NCI-H460 (cell line): ENCODE data around the gene PRDM16. TPM values are rescaled to one million over a fixed set of nuclear protein-coding genes. Genes with fewer than 3 reads are reported as not detected.

Experiments used
- DNase-seq: peaks from one replicate; pipeline ENCODE4 v3.0.0-alpha.2; 2016; ENCODE audit warnings: low read depth; ENCODE audit errors: extremely low read depth
- total RNA-seq: library from RNA; depleted of rRNA; stranded (reverse); fragments of >200 nt; shearing (Covaris generic); gene quantifications from 2 replicates; pipeline ENCODE4 v1.2.3, GENCODE V29; 2014

The PRDM16 gene
- total RNA-seq, 1 experiment from 2014 or later: 2.2 TPM

- DNase-seq: no peak
Measured at GRCh38 chr1:3457910-3458883, 389.2 kb downstream of the PRDM16 start.

GRCh38 chr1:3459051-3459908 lies 390.3 kb downstream of the PRDM16 start:
- no peak for DNase-seq

- DNase-seq: no peak
Measured at GRCh38 chr1:3459940-3460671, 391.1 kb downstream of the PRDM16 start.

GRCh38 chr1:3460672-3461131 lies 391.7 kb downstream of the PRDM16 start:
- no peak for DNase-seq

GRCh38 chr1:3461238-3461933 lies 392.4 kb downstream of the PRDM16 start:
- DNase-seq: no peak

- no peak for DNase-seq
Measured at GRCh38 chr1:3461934-3462275, 392.9 kb downstream of the PRDM16 start.

- no peak for DNase-seq
Measured at GRCh38 chr1:3462356-3463012, 393.5 kb downstream of the PRDM16 start.

- no peak for DNase-seq
Measured at GRCh38 chr1:3463013-3463385, 394.0 kb downstream of the PRDM16 start.

GRCh38 chr1:3463408-3463863 lies 394.4 kb downstream of the PRDM16 start:
- DNase-seq: no peak

- no peak for DNase-seq
Measured at GRCh38 chr1:3463891-3464648, 395.1 kb downstream of the PRDM16 start.

GRCh38 chr1:3464649-3465025 lies 395.6 kb downstream of the PRDM16 start:
- DNase-seq: no peak

- no peak for DNase-seq
Measured at GRCh38 chr1:3465091-3465934, 396.3 kb downstream of the PRDM16 start.

- DNase-seq: no peak
Measured at GRCh38 chr1:3465935-3466321, 396.9 kb downstream of the PRDM16 start.

GRCh38 chr1:3466366-3467075 lies 397.5 kb downstream of the PRDM16 start:
- DNase-seq: no peak

GRCh38 chr1:3467096-3468036 lies 398.4 kb downstream of the PRDM16 start:
- DNase-seq: no peak
